ENCODE measurements around the gene ARHGEF28. TPM values are rescaled to one million over a fixed set of nuclear protein-coding genes. Genes with fewer than 3 reads are reported as not detected.

Gene ARHGEF28
- total and polyA plus RNA-seq, 2 of the 13 experiments (the other 11 are each of a cell fraction or from before 2014, with no cell fraction given), result 17.4 to 34.1 TPM

DNA sequence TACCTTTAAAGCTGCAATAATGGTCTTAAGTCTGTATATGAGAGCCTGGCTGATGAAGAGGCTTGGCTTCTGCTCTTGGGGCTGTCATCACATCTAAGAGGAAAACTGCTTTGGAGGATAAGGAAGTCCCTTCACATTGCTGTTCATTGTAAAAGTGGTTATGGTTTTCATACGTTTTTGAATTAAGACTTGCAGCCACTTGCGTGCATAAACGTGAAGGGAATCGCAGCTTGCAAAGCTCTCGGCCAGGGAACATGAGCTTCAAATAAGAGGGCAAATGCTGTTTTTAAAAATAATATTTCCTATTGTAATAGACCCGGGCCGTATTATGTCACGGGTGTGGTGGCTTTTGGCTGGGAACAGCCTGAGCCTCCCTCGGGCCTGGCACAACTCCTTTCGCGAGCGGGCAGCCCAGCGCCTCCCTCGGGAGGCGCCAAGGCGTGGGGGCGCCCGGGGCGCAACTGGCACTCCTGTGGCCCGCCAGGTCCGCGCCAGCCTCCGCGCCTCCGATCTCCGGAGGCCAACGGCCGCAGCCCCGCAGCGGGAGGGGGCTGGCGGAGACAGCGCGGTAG is 538 bp upstream of the ARHGEF28 start (continued):
- TF ChIP-seq, protein P1, sequence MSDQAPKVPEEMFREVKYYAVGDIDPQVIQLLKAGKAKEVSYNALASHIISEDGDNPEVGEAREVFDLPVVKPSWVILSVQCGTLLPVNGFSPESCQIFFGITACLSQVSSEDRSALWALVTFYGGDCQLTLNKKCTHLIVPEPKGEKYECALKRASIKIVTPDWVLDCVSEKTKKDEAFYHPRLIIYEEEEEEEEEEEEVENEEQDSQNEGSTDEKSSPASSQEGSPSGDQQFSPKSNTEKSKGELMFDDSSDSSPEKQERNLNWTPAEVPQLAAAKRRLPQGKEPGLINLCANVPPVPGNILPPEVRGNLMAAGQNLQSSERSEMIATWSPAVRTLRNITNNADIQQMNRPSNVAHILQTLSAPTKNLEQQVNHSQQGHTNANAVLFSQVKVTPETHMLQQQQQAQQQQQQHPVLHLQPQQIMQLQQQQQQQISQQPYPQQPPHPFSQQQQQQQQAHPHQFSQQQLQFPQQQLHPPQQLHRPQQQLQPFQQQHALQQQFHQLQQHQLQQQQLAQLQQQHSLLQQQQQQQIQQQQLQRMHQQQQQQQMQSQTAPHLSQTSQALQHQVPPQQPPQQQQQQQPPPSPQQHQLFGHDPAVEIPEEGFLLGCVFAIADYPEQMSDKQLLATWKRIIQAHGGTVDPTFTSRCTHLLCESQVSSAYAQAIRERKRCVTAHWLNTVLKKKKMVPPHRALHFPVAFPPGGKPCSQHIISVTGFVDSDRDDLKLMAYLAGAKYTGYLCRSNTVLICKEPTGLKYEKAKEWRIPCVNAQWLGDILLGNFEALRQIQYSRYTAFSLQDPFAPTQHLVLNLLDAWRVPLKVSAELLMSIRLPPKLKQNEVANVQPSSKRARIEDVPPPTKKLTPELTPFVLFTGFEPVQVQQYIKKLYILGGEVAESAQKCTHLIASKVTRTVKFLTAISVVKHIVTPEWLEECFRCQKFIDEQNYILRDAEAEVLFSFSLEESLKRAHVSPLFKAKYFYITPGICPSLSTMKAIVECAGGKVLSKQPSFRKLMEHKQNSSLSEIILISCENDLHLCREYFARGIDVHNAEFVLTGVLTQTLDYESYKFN (CRISPR knock-in tag; conservative IDR thresholded peaks at IDR 0.05), result peak; percentile 24; the same call in 1 of the 2 replicates
- TF ChIP-seq PHB2 (IDR thresholded peaks at IDR 0.05; ENCODE audit: partially characterized antibody) (no peak), WIZ (CRISPR knock-in tag; IDR thresholded peaks at IDR 0.05) (no peak), KDM5A (IDR thresholded peaks at IDR 0.05; ENCODE audit: borderline replicate concordance, low read length) (0 out of 2 replicates have a peak, but pooled peaks have one; percentile 7), NFKB2 (CRISPR knock-in tag; IDR thresholded peaks at IDR 0.05; ENCODE audit: borderline replicate concordance) (peak; percentile 55; the same call in 1 of the 2 replicates), ZNF776 (CRISPR knock-in tag; IDR thresholded peaks at IDR 0.05) (0 out of 2 replicates have a peak, but pooled peaks have one; percentile 9), TAF1 (CRISPR knock-in tag; IDR thresholded peaks at IDR 0.05) (peak; percentile 33), FOXK1 (CRISPR knock-in tag; IDR thresholded peaks at IDR 0.05; ENCODE audit: borderline replicate concordance, low read depth) (no peak; the same call in 1 of the 2 replicates), AGO2 (optimal IDR thresholded peaks at IDR 0.05; ENCODE audit: low read depth, low read length) (peak; percentile 72), PLRG1 (conservative IDR thresholded peaks at IDR 0.05) (no peak), HNRNPLL (IDR thresholded peaks at IDR 0.05; ENCODE audit: low read depth, low read length, poor library complexity, severe bottlenecking) (peak; percentile 76), MAFG (CRISPR knock-in tag; IDR thresholded peaks at IDR 0.05) (no peak), ZNF263 (CRISPR knock-in tag; IDR thresholded peaks at IDR 0.05) (no peak), ZNF598 (CRISPR knock-in tag; IDR thresholded peaks at IDR 0.05; ENCODE audit: borderline replicate concordance) (no peak)
- TF ChIP-seq, protein P2, sequence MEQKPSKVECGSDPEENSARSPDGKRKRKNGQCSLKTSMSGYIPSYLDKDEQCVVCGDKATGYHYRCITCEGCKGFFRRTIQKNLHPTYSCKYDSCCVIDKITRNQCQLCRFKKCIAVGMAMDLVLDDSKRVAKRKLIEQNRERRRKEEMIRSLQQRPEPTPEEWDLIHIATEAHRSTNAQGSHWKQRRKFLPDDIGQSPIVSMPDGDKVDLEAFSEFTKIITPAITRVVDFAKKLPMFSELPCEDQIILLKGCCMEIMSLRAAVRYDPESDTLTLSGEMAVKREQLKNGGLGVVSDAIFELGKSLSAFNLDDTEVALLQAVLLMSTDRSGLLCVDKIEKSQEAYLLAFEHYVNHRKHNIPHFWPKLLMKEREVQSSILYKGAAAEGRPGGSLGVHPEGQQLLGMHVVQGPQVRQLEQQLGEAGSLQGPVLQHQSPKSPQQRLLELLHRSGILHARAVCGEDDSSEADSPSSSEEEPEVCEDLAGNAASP (CRISPR knock-in tag; IDR thresholded peaks at IDR 0.05; ENCODE audit: borderline replicate concordance), result no peak
- TF ChIP-seq, protein P3, sequence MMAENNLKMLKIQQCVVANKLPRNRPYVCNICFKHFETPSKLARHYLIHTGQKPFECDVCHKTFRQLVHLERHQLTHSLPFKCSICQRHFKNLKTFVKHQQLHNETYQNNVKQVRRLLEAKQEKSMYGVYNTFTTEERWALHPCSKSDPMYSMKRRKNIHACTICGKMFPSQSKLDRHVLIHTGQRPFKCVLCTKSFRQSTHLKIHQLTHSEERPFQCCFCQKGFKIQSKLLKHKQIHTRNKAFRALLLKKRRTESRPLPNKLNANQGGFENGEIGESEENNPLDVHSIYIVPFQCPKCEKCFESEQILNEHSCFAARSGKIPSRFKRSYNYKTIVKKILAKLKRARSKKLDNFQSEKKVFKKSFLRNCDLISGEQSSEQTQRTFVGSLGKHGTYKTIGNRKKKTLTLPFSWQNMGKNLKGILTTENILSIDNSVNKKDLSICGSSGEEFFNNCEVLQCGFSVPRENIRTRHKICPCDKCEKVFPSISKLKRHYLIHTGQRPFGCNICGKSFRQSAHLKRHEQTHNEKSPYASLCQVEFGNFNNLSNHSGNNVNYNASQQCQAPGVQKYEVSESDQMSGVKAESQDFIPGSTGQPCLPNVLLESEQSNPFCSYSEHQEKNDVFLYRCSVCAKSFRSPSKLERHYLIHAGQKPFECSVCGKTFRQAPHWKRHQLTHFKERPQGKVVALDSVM (CRISPR knock-in tag; IDR thresholded peaks at IDR 0.05), result peak; percentile 93
- TF ChIP-seq, protein P4, sequence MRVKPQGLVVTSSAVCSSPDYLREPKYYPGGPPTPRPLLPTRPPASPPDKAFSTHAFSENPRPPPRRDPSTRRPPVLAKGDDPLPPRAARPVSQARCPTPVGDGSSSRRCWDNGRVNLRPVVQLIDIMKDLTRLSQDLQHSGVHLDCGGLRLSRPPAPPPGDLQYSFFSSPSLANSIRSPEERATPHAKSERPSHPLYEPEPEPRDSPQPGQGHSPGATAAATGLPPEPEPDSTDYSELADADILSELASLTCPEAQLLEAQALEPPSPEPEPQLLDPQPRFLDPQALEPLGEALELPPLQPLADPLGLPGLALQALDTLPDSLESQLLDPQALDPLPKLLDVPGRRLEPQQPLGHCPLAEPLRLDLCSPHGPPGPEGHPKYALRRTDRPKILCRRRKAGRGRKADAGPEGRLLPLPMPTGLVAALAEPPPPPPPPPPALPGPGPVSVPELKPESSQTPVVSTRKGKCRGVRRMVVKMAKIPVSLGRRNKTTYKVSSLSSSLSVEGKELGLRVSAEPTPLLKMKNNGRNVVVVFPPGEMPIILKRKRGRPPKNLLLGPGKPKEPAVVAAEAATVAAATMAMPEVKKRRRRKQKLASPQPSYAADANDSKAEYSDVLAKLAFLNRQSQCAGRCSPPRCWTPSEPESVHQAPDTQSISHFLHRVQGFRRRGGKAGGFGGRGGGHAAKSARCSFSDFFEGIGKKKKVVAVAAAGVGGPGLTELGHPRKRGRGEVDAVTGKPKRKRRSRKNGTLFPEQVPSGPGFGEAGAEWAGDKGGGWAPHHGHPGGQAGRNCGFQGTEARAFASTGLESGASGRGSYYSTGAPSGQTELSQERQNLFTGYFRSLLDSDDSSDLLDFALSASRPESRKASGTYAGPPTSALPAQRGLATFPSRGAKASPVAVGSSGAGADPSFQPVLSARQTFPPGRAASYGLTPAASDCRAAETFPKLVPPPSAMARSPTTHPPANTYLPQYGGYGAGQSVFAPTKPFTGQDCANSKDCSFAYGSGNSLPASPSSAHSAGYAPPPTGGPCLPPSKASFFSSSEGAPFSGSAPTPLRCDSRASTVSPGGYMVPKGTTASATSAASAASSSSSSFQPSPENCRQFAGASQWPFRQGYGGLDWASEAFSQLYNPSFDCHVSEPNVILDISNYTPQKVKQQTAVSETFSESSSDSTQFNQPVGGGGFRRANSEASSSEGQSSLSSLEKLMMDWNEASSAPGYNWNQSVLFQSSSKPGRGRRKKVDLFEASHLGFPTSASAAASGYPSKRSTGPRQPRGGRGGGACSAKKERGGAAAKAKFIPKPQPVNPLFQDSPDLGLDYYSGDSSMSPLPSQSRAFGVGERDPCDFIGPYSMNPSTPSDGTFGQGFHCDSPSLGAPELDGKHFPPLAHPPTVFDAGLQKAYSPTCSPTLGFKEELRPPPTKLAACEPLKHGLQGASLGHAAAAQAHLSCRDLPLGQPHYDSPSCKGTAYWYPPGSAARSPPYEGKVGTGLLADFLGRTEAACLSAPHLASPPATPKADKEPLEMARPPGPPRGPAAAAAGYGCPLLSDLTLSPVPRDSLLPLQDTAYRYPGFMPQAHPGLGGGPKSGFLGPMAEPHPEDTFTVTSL (CRISPR knock-in tag; IDR thresholded peaks at IDR 0.05; ENCODE audit: borderline replicate concordance), result 0 out of 2 replicates have a peak, but pooled peaks have one; percentile 21
